ENCODE data around the gene ATP10A.

- TF ChIP-seq, protein P1, sequence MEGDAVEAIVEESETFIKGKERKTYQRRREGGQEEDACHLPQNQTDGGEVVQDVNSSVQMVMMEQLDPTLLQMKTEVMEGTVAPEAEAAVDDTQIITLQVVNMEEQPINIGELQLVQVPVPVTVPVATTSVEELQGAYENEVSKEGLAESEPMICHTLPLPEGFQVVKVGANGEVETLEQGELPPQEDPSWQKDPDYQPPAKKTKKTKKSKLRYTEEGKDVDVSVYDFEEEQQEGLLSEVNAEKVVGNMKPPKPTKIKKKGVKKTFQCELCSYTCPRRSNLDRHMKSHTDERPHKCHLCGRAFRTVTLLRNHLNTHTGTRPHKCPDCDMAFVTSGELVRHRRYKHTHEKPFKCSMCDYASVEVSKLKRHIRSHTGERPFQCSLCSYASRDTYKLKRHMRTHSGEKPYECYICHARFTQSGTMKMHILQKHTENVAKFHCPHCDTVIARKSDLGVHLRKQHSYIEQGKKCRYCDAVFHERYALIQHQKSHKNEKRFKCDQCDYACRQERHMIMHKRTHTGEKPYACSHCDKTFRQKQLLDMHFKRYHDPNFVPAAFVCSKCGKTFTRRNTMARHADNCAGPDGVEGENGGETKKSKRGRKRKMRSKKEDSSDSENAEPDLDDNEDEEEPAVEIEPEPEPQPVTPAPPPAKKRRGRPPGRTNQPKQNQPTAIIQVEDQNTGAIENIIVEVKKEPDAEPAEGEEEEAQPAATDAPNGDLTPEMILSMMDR (IDR thresholded peaks at IDR 0.05), result no peak
- no peak for TF ChIP-seq POLR2A (IDR thresholded peaks at IDR 0.05)
Measured at GRCh38 chr15:25763331-25763751, 99.8 kb downstream of the ATP10A start.
